Measurements from ENCODE around the gene IFNGR2.

Gene IFNGR2

DNA sequence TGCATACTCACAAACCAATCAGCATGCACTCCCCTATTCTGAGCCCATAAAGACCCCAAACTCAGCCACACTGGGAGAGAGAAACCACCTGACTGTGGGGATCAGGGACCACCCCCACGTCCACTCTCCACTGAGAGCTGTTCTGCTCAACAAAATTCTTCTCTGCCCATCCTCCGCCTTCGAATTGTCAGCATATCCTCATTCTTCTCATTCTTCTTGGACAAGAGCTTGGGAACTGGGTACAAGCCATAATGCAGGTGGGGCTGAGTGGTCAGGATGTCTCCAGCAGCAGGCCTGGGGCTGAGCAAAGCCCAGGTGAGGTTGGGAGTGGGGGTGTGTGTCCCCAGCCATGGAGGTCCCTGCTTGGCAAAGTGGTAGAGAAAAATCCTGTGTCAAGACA is 34.6 kb upstream of the IFNGR2 start:
- no peaks in the 10 kb centered on the region for H3K36me3 ChIP-seq
- TF ChIP-seq, protein P1, sequence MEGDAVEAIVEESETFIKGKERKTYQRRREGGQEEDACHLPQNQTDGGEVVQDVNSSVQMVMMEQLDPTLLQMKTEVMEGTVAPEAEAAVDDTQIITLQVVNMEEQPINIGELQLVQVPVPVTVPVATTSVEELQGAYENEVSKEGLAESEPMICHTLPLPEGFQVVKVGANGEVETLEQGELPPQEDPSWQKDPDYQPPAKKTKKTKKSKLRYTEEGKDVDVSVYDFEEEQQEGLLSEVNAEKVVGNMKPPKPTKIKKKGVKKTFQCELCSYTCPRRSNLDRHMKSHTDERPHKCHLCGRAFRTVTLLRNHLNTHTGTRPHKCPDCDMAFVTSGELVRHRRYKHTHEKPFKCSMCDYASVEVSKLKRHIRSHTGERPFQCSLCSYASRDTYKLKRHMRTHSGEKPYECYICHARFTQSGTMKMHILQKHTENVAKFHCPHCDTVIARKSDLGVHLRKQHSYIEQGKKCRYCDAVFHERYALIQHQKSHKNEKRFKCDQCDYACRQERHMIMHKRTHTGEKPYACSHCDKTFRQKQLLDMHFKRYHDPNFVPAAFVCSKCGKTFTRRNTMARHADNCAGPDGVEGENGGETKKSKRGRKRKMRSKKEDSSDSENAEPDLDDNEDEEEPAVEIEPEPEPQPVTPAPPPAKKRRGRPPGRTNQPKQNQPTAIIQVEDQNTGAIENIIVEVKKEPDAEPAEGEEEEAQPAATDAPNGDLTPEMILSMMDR (IDR thresholded peaks at IDR 0.05; ENCODE audit: low read depth, low read length), result no peak
- peaks cover 26% of the 10 kb centered on the region for H3K9me3 ChIP-seq (ENCODE audit: severe bottlenecking)
- no peak overlapping the region for H3K4me3 ChIP-seq (ENCODE audit: low read depth, low read length)
- DNase-seq, result no peak
- H3K27ac ChIP-seq, result no peak overlapping the region
- H3K27me3 ChIP-seq (ENCODE audit: insufficient read depth, low read depth, severe bottlenecking), result no peaks in the 10 kb centered on the region

DNA sequence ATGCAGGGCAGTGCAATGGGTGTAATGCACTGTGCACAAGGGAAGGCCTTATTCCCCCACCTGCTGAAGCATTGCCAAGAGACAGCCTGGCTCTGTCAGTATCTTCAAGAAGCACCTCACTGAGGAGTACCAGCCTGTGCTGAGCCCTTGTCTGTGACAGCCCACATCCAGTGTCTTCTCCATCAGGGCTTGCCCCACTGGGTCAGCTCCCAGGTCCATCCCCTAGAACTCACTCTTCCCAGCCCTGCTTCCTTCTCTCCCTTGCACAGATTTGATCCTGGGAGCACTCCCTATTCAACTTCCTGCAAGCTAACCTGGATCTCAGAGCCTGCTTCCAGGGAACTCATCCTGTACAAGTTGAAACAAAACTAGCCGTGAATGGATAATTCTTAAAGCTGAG is 33.6 kb upstream of the IFNGR2 start:
- Histone ChIP-seq H3K36me3 (no peaks in the 10 kb centered on the region), H3K4me3 (ENCODE audit: low read depth, low read length) (no peak overlapping the region), H3K27ac (no peak overlapping the region), H3K9me3 (ENCODE audit: severe bottlenecking) (peaks cover 26% of the 10 kb centered on the region), H3K27me3 (ENCODE audit: insufficient read depth, low read depth, severe bottlenecking) (no peaks in the 10 kb centered on the region)
- no peak for DNase-seq
- TF ChIP-seq, protein P1 (IDR thresholded peaks at IDR 0.05; ENCODE audit: low read depth, low read length), result no peak

DNA sequence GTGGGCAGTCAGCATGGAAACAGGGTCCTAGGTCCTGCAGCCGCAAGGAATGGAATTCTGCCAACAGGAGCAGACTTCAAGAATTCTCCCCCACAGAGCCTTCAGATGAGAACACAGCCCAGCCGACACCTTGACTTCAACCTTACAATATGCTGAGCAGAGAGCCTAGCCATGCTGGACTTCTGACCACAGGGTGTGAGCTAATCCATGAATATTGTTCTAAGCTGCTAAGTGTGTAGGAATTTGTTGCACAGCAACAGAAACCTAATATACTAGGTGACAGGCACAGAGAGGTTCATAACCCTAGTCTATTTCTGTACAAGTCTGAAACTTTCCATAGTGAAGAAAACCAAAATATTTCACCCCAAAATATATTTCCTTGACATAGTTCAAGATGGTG is 32.9 kb upstream of the IFNGR2 start:
- no peak overlapping the region for H3K27ac ChIP-seq
- no peak for DNase-seq
- TF ChIP-seq, protein P1 (IDR thresholded peaks at IDR 0.05; ENCODE audit: low read depth, low read length), result no peak
- H3K27me3 ChIP-seq (ENCODE audit: insufficient read depth, low read depth, severe bottlenecking), result no peaks in the 10 kb centered on the region
- peaks cover 26% of the 10 kb centered on the region for H3K9me3 ChIP-seq (ENCODE audit: severe bottlenecking)
- no peak overlapping the region for H3K4me3 ChIP-seq (ENCODE audit: low read depth, low read length)
- no peaks in the 10 kb centered on the region for H3K36me3 ChIP-seq

DNA sequence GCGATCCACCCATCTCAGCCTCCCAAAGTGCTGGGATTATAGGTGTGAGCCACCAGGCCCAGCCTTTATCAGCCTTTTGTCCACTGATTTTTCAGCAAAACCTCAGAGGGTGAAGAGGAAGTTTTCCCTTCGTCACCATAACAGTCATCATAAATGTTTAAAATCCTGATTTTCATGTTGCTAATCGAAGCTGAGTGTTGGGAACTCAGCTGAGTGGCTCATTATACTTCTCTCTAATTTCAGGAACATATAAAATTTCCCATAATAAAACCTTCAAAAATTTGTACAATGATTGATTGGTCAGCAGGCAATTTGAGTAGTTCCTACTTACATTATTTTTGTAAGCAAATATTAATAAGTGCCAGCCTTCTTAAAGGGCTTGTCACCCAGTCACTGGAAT is 31.8 kb upstream of the IFNGR2 start:
- TF ChIP-seq, protein P1 (IDR thresholded peaks at IDR 0.05; ENCODE audit: low read depth, low read length), result no peak
- no peaks in the 10 kb centered on the region for H3K36me3 ChIP-seq
- no peak for DNase-seq
- peaks cover 25% of the 10 kb centered on the region for H3K9me3 ChIP-seq (ENCODE audit: severe bottlenecking)
- no peaks in the 10 kb centered on the region for H3K27me3 ChIP-seq (ENCODE audit: insufficient read depth, low read depth, severe bottlenecking)
- no peak overlapping the region for H3K27ac ChIP-seq
- H3K4me3 ChIP-seq (ENCODE audit: low read depth, low read length), result no peak overlapping the region

DNA sequence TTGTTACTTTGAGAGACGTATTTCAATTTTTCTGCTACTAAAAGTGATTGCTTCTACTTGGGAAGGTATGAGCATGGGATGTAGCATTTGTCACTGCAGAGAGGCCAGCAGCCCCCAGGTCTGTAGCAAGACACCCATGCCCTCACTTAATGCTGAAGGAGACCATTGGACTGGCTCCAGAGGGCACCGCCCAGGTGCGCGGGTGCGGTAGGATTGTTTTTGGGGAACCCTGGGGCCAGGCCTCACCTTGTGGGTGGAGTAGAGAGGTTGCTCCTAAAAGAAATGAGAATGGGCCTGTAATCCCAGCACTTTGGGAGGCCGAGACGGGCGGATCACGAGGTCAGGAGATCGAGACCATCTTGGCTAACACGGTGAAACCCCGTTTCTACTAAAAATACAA is 30.6 kb upstream of the IFNGR2 start:
- Histone ChIP-seq H3K36me3 (no peaks in the 10 kb centered on the region), H3K9me3 (ENCODE audit: severe bottlenecking) (peaks cover 14% of the 10 kb centered on the region), H3K4me3 (ENCODE audit: low read depth, low read length) (no peak overlapping the region), H3K27me3 (ENCODE audit: insufficient read depth, low read depth, severe bottlenecking) (no peaks in the 10 kb centered on the region), H3K27ac (no peak overlapping the region)
- no peak for DNase-seq
- TF ChIP-seq, protein P1 (IDR thresholded peaks at IDR 0.05; ENCODE audit: low read depth, low read length), result no peak

DNA sequence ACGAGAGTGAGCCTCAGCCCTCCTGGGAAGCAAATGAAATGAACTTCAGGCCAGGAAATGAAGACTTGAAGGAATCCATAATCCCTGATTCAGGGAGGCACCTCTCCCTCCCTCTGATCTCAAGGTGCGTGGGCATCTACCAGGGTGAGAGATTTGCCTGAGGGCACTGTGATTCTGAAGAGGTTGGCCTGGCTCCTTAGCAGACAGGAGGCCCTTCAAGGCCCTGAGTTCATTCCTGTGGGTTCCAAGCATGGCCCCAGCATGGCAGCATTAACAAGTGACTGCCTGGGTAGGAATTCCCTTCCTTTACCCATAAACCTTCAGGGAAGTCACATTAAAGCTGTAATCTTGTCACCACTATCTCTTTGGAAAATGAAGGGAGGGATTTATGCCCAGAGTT is 29.8 kb upstream of the IFNGR2 start:
- no peak for DNase-seq
- Histone ChIP-seq H3K27me3 (ENCODE audit: insufficient read depth, low read depth, severe bottlenecking) (no peaks in the 10 kb centered on the region), H3K4me3 (ENCODE audit: low read depth, low read length) (no peak overlapping the region), H3K36me3 (no peaks in the 10 kb centered on the region), H3K9me3 (ENCODE audit: severe bottlenecking) (peaks cover 6% of the 10 kb centered on the region), H3K27ac (no peak overlapping the region)
- TF ChIP-seq, protein P1 (IDR thresholded peaks at IDR 0.05; ENCODE audit: low read depth, low read length), result no peak

Measured in WERI-Rb-1 (cell line).